ENCODE data around the gene ASPSCR1. TPM values are rescaled to one million over a fixed set of nuclear protein-coding genes. Genes with fewer than 3 reads are reported as not detected.

Gene ASPSCR1
- total RNA-seq, 1 experiment from 2014 or later, result 51.0 TPM

- BruUV-seq (replicated peaks), result no TSS peak
- intact Hi-C loops (cut with micrococcal nuclease), result no loop called here
- peak overlapping the region; percentile 76 for H3K4me2 ChIP-seq (ENCODE audit: low read length)
- CTCF ChIA-PET, result interaction anchor here (1.7 kb wide), 1 partner anchor 10 kb away, joined by 11 read pairs; no protein-coding TSS in a partner anchor
- H3K27me3 ChIP-seq (ENCODE audit: insufficient read depth, low read length), result no peaks in the 10 kb centered on the region
- no peaks in the 10 kb centered on the region for H3K9me3 ChIP-seq (ENCODE audit: control insufficient read depth in 1 of 2, insufficient read depth in 1 of 2, low read depth in 1 of 2, low read length in 2 of 2)
- RAD21 ChIA-PET (ENCODE audit: low non-redundant PET in 1 of 2, low total read pairs in 2 of 2, uncharacterized antibody in 2 of 2, unreplicated experiment in 2 of 2), result interaction anchor here in 1 of 2 experiments (1.1 kb wide), 1 partner anchor 54 kb away, joined by 5 read pairs; the partner anchor contains the start of genes CENPX and LRRC45
- H3K27ac ChIP-seq (ENCODE audit: low read depth, low read length), result no peak overlapping the region
- ATAC-seq (no peak), DNase-seq (ENCODE audit: low read depth, low spot score) (no peak)
- POLR2A ChIA-PET, result interaction anchor here (1.3 to 2.0 kb wide), 2 partner anchors 7 to 46 kb away, joined by 3 to 10 read pairs; no protein-coding TSS in a partner anchor
- no peaks in the 10 kb centered on the region for H3K79me2 ChIP-seq (ENCODE audit: insufficient read depth, low read length)
- no peaks in the 10 kb centered on the region for H3K36me3 ChIP-seq (ENCODE audit: control insufficient read depth in 1 of 2, insufficient read depth in 2 of 2, low read length in 2 of 2)
- H3K4me3 ChIP-seq (replicated peaks in 1 of 2; ENCODE audit: low read depth in 1 of 2, low read length in 2 of 2), result peak overlapping the region in 1 of 2 experiments; percentile 43; a peak in 1 of 4 replicates
- H3K9me2 ChIP-seq (ENCODE audit: insufficient read depth), result no peaks in the 10 kb centered on the region
- H4K20me1 ChIP-seq (ENCODE audit: insufficient read depth), result no peaks in the 10 kb centered on the region
- H2AFZ ChIP-seq (ENCODE audit: low read depth, low read length, poor library complexity, severe bottlenecking), result no peak overlapping the region
- H3K9ac ChIP-seq (ENCODE audit: low read length), result no peak overlapping the region
- no peak for TF ChIP-seq YY1 (IDR thresholded peaks at IDR 0.05; ENCODE audit: extremely low read depth, insufficient replicate concordance, low read depth, low read length)
- no peak for TF ChIP-seq FOSL1 (IDR thresholded peaks at IDR 0.05; ENCODE audit: low read depth)
- no peak for TF ChIP-seq EGR1 (IDR thresholded peaks at IDR 0.05; ENCODE audit: low read depth)
- TF ChIP-seq POLR2AphosphoS5 (IDR thresholded peaks at IDR 0.05; ENCODE audit: low read depth, low read length), result no peak
- TF ChIP-seq ATF3 (IDR thresholded peaks at IDR 0.05), result no peak
- TF ChIP-seq EZH2phosphoT487 (IDR thresholded peaks at IDR 0.05; ENCODE audit: borderline replicate concordance), result no peak
- no peak for TF ChIP-seq REST (IDR thresholded peaks at IDR 0.05; ENCODE audit: low read depth)
- peaks cover 18 to 30% of the 10 kb centered on the region in 2 experiments for H3K4me1 ChIP-seq (ENCODE audit: control insufficient read depth in 1 of 2, insufficient read depth in 2 of 2, low read length in 2 of 2)
Observed at GRCh38 chr17:81968850-81969812, 8.3 kb upstream of the ASPSCR1 start.

Measured in HCT116 (cell line).